Neural crest cell (in vitro differentiated cells): ENCODE measurements around the gene RBBP5. TPM values are rescaled to one million over a fixed set of nuclear protein-coding genes. Genes with fewer than 3 reads are reported as not detected.

Experiments
- DNase-seq: peaks from one replicate; pipeline ENCODE4 v3.0.0; 2021; ENCODE audit warnings: low read depth, mixed read lengths, low spot score
- H3K27ac Mint-ChIP-seq: one replicate; pipeline ENCODE4 v1.8.0; 2021; ENCODE audit warnings: mild to moderate bottlenecking, mixed read lengths; ENCODE audit not compliant: unreplicated experiment
- H3K27me3 Mint-ChIP-seq: 2 replicates; pipeline ENCODE4 v1.8.0; 2021; ENCODE audit warnings: low read depth, mild to moderate bottlenecking, mixed read lengths
- H3K36me3 Mint-ChIP-seq: 2 replicates; pipeline ENCODE4 v1.8.0; 2021; ENCODE audit warnings: low read depth, mild to moderate bottlenecking, mixed read lengths
- H3K4me1 Mint-ChIP-seq: 2 replicates; pipeline ENCODE4 v1.8.0; 2021; ENCODE audit warnings: mixed read lengths
- H3K4me3 Mint-ChIP-seq: one replicate; pipeline ENCODE4 v1.8.0; 2021; ENCODE audit warnings: mild to moderate bottlenecking, mixed read lengths
- H3K9me3 Mint-ChIP-seq: 2 replicates; pipeline ENCODE4 v1.8.0; 2021; ENCODE audit warnings: mixed read lengths
- total RNA-seq: library from RNA; stranded (reverse); gene quantifications from 2 replicates; pipeline ENCODE4 v1.2.1, GENCODE V29; 2021
- TF ChIP-seq, protein P1 (sequence below): fragments of 200-600 bp; sonication (generic); conservative IDR thresholded peaks from 2 replicates; pipeline ENCODE4 v1.5.0; 2021; ENCODE audit warnings: antibody characterized with exemption, mild to moderate bottlenecking

Gene RBBP5
- total RNA-seq, 1 donor from 2014 or later: 22.8 TPM

GRCh38 chr1:205150651-205151428 lies 29.1 kb upstream of the RBBP5 start:
- Mint-ChIP-seq H3K36me3 (peaks cover 46% of the 10 kb centered on the region), H3K4me1 (no peaks in the 10 kb centered on the region), H3K27me3 (no peaks in the 10 kb centered on the region), H3K9me3 (peaks cover 3% of the 10 kb centered on the region), H3K4me3 (no peak overlapping the region), H3K27ac (no peak overlapping the region)
- DNase-seq: no peak
- TF ChIP-seq, protein P1, sequence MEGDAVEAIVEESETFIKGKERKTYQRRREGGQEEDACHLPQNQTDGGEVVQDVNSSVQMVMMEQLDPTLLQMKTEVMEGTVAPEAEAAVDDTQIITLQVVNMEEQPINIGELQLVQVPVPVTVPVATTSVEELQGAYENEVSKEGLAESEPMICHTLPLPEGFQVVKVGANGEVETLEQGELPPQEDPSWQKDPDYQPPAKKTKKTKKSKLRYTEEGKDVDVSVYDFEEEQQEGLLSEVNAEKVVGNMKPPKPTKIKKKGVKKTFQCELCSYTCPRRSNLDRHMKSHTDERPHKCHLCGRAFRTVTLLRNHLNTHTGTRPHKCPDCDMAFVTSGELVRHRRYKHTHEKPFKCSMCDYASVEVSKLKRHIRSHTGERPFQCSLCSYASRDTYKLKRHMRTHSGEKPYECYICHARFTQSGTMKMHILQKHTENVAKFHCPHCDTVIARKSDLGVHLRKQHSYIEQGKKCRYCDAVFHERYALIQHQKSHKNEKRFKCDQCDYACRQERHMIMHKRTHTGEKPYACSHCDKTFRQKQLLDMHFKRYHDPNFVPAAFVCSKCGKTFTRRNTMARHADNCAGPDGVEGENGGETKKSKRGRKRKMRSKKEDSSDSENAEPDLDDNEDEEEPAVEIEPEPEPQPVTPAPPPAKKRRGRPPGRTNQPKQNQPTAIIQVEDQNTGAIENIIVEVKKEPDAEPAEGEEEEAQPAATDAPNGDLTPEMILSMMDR: no peak

DNA sequence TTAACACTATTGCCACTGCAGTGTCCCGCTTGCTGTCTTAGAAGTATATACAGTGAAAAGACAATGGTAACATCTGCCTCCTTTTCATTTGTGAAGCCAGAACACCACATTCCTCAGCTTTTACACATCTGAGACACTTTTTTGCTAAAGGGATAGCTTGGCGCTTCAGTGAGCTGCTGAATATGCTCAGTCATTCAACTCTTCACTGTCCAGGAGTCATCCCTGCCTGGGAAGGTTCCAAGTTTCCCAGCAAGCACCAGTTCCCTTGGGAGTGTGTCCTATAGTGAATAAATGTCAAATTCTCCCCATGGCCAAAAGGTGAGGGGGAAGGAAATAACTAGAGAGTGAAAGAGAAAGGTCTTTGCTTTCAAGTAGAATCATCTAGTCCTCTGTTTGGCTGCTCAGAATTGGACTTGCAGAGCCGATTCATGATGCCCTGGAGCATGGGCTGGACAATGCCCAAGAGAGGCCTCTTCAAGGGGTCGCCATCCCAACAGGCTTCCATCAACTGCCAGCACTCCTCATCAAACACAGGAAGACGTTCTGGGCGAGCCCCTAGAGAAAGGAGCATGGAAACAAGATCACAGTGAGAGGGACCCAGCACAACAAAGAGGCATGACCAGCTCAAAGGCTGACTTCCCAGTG lies 25.5 kb upstream of the RBBP5 start:
- Mint-ChIP-seq H3K27me3 (no peaks in the 10 kb centered on the region), H3K27ac (peak overlapping the region; percentile 30), H3K9me3 (no peaks in the 10 kb centered on the region), H3K4me3 (no peak overlapping the region), H3K4me1 (peaks cover 10% of the 10 kb centered on the region), H3K36me3 (peaks cover 22% of the 10 kb centered on the region)
- no peak for DNase-seq
- TF ChIP-seq, protein P1: no peak

DNA sequence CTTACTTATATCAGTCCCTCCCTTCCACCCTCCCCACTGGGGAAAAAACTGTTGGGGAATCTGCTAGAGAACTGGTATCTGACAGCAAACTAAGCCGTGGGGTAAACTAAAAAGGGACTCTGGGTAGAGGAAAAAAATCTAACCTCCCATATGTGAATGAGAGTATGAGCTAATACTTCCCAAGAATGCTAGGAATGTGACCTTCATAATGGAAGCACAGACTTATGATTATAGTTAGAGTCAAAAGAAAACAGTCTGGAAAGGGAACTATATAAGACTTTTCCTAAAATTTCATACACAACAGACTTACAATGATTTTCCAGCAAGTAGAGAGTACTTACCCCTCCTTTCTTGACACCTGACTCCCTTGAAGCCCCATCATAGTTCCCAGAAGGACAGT lies 23.0 kb upstream of the RBBP5 start:
- H3K27ac Mint-ChIP-seq: no peak overlapping the region

DNA sequence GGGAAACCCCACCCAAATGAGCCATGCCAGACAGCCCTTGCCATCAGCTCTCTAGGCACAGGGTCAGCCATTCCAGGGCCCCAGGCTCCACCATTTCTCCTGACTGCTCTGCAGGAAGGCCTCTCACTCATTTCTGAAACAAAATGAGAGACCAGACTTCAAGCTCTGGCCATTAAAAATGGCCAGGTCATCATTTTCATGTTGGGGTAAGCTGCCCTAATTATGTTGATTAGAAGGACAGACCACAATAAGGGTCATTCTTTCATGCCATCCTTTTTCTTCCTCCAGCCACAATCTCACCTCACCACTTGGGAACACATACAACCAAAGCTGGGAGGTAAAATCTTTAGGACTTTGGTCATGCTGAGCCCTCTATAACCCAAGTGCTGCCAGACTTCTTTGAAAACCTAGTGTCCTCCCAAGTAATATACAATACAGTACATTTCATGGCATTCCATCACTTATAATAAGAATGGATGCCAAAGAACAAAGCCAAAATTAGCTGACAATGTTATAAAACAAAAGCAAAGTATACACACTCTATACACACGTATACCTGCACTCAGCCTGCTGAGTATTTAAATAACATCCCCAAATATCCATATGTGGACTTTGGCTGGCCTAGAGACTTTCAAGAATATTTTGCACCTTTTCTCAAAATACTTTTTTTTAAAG lies 22.4 kb upstream of the RBBP5 start:
- DNase-seq: no peak
- no peak overlapping the region for H3K27ac Mint-ChIP-seq
- TF ChIP-seq, protein P1: no peak
- H3K9me3 Mint-ChIP-seq: no peaks in the 10 kb centered on the region
- peaks cover 14% of the 10 kb centered on the region for H3K4me1 Mint-ChIP-seq
- no peak overlapping the region for H3K4me3 Mint-ChIP-seq
- peaks cover 6% of the 10 kb centered on the region for H3K36me3 Mint-ChIP-seq
- H3K27me3 Mint-ChIP-seq: no peaks in the 10 kb centered on the region

More for the DNA sequence above, 23.0 kb upstream of the RBBP5 start:
- Mint-ChIP-seq H3K9me3 (no peaks in the 10 kb centered on the region), H3K27me3 (no peaks in the 10 kb centered on the region), H3K36me3 (peaks cover 12% of the 10 kb centered on the region), H3K4me1 (peaks cover 14% of the 10 kb centered on the region), H3K4me3 (no peak overlapping the region)
- DNase-seq: no peak
- TF ChIP-seq, protein P1: no peak

- no peaks in the 10 kb centered on the region for H3K9me3 Mint-ChIP-seq
- no peaks in the 10 kb centered on the region for H3K27me3 Mint-ChIP-seq
- no peak overlapping the region for H3K27ac Mint-ChIP-seq
- H3K4me3 Mint-ChIP-seq: no peak overlapping the region
- DNase-seq: no peak
- TF ChIP-seq, protein P1: no peak
- peaks cover 14% of the 10 kb centered on the region for H3K4me1 Mint-ChIP-seq
- peaks cover 2% of the 10 kb centered on the region for H3K36me3 Mint-ChIP-seq
Measured at GRCh38 chr1:205142102-205142469, 20.3 kb upstream of the RBBP5 start.
